SU-DHL-6 (cell line): ENCODE data around the gene EPC2.

Experiments used
- EZH2phosphoT487 ChIP-seq: fragments of 200-600 bp; sonication (generic), shearing (Covaris generic); conservative IDR thresholded peaks from 2 replicates; pipeline ENCODE4 v1.6.1; 2018; ENCODE audit warnings: mild to moderate bottlenecking, antibody characterized with exemption, low read length, moderate library complexity, mixed read lengths
- TF ChIP-seq, protein P1 (sequence below): fragments of 200-600 bp; sonication (generic); IDR thresholded peaks from one replicate; pipeline ENCODE4 v1.5.1; 2017; ENCODE audit warnings: antibody characterized with exemption, mild to moderate bottlenecking, low read length, moderate library complexity; ENCODE audit not compliant: insufficient read depth, poor library complexity, severe bottlenecking

DNA sequence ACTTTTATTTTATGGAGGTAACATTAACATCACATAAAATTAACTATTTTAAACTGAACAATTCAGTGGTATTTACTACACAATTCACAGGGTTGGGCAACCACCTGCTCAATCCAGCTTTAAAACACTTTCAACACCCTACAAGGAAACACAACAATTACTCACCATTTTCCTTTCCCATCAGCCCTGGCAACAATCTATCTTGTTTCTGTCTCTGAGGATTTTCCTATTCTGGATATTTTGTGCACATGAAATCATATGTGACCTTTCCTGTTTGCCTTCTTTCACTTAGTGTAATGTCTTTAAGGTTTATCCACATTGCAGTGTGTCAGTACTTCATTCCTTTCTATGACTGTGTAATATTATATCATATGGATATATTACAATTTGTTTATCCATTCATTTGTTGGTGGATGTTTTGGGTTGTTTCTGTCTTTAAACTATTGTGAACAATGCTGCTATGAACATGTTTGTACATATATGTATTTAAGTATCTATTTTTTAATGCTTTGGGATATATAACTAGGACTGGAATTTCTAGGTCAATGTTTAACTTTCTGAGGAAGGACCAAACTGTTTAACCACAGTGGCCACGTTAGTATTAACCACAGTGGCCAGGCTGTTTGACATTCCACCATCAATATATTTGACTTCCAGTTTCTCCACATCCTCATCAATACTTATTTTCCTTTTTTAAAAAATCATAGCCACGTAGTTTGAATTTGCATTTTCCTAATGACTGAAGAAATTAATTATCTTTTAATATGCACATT is 158.1 kb downstream of the EPC2 start:
- TF ChIP-seq, protein P1, sequence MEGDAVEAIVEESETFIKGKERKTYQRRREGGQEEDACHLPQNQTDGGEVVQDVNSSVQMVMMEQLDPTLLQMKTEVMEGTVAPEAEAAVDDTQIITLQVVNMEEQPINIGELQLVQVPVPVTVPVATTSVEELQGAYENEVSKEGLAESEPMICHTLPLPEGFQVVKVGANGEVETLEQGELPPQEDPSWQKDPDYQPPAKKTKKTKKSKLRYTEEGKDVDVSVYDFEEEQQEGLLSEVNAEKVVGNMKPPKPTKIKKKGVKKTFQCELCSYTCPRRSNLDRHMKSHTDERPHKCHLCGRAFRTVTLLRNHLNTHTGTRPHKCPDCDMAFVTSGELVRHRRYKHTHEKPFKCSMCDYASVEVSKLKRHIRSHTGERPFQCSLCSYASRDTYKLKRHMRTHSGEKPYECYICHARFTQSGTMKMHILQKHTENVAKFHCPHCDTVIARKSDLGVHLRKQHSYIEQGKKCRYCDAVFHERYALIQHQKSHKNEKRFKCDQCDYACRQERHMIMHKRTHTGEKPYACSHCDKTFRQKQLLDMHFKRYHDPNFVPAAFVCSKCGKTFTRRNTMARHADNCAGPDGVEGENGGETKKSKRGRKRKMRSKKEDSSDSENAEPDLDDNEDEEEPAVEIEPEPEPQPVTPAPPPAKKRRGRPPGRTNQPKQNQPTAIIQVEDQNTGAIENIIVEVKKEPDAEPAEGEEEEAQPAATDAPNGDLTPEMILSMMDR, result no peak
- no peak for TF ChIP-seq EZH2phosphoT487
